Head of caudate nucleus (tissue), 42 donors: ENCODE measurements around the gene NR2C2.

Experiments used
- DNase-seq, 42 donors: peaks; one replicate each; pipeline versions ENCODE4 v3.0.0 to v3.0.0-alpha.2; 2020 to 2021; ENCODE audit warnings: mixed read lengths in 7 of 42
- intact Hi-C: fragments of 100-400 bp; cut with DNase I; formaldehyde crosslinking; loops from one replicate; pipeline ENCODE4 v1.15.0; 2022

The NR2C2 gene

GRCh38 chr3:15079091-15079490, 131.7 kb downstream of the NR2C2 start:
- intact Hi-C loops, result no loop called here
- DNase-seq, result no peak

- intact Hi-C loops, result no loop called here
- DNase-seq, result no peak
Measured at GRCh38 chr3:15081960-15082664, 134.7 kb downstream of the NR2C2 start.

- DNase-seq, result no peak
- intact Hi-C loops, result no loop called here
Measured at GRCh38 chr3:15083252-15083651, 135.9 kb downstream of the NR2C2 start.

- DNase-seq, result no peak
- intact Hi-C loops, result no loop called here
Measured at GRCh38 chr3:15086263-15086662, 138.9 kb downstream of the NR2C2 start.

GRCh38 chr3:15086699-15087098, 139.3 kb downstream of the NR2C2 start:
- no peak for DNase-seq
- intact Hi-C loops, result no loop called here

GRCh38 chr3:15089201-15089600, 141.8 kb downstream of the NR2C2 start:
- intact Hi-C loops, result no loop called here
- DNase-seq, result no peak

GRCh38 chr3:15091575-15091974, 144.2 kb downstream of the NR2C2 start:
- intact Hi-C loops, result no loop called here
- DNase-seq, result no peak

GRCh38 chr3:15092686-15093085, 145.3 kb downstream of the NR2C2 start:
- intact Hi-C loops, result no loop called here
- DNase-seq, result no peak

- DNase-seq, result no peak
Measured at GRCh38 chr3:15094187-15094875, 146.9 kb downstream of the NR2C2 start.

GRCh38 chr3:15096046-15096445, 148.7 kb downstream of the NR2C2 start:
- DNase-seq, result peak in 3 of 42 donors; percentile 20 to 24 (median 22)
- intact Hi-C loops, result loop anchor here (5.0 kb wide), 1 partner anchor 149 kb away; the partner anchor contains the start of gene NR2C2

More at GRCh38 chr3:15094187-15094875, 146.9 kb downstream of the NR2C2 start:
- intact Hi-C loops, result no loop called here

GRCh38 chr3:15097891-15098290, 150.5 kb downstream of the NR2C2 start:
- intact Hi-C loops, result loop anchor here (5.0 kb wide), 1 partner anchor 151 kb away; the partner anchor contains the start of gene NR2C2
- no peak for DNase-seq
